Measurements from ENCODE around the gene TNIK. TPM values are rescaled to one million over a fixed set of nuclear protein-coding genes. Genes with fewer than 3 reads are reported as not detected.
A peak's percentile ranks its signal among the peaks of the same experiment; 100 is the strongest.

TNIK gene
- total and polyA plus RNA-seq, 8 donors: 2.1 to 40.2 (median 10.1) TPM

GRCh38 chr3:171269542-171269941 lies 190.7 kb downstream of the TNIK start:
- DNase-seq: no peak
- H3K27me3 ChIP-seq: no peaks in the 10 kb centered on the region
- intact Hi-C loops (cut with DNase I; ENCODE audit: low total_unique reads): no loop called here
- TF ChIP-seq POLR2AphosphoS5 (IDR thresholded peaks at IDR 0.05): no peak
- TF ChIP-seq CTCF (IDR thresholded peaks at IDR 0.05): no peak
- no peak for TF ChIP-seq EP300 (IDR thresholded peaks at IDR 0.05)
- no peak for TF ChIP-seq POLR2A (IDR thresholded peaks at IDR 0.05)
- no peak overlapping the region for H3K4me3 ChIP-seq
- no peaks in the 10 kb centered on the region for H3K36me3 ChIP-seq
- no peaks in the 10 kb centered on the region for H3K9me3 ChIP-seq
- H3K4me1 ChIP-seq: peaks cover 0 to 41% (median 20%) of the 10 kb centered on the region in 4 donors
- no peak overlapping the region for H3K27ac ChIP-seq

- peaks cover 0 to 41% (median 20%) of the 10 kb centered on the region in 4 donors for H3K4me1 ChIP-seq
- intact Hi-C loops (cut with DNase I; ENCODE audit: low total_unique reads): no loop called here
- 70 to 89% (median 79%) methylated on average over 1 of the region's 1 CpG for WGBS, 5 donors
- TF ChIP-seq CTCF (IDR thresholded peaks at IDR 0.05): no peak
- TF ChIP-seq POLR2AphosphoS5 (IDR thresholded peaks at IDR 0.05): no peak
- TF ChIP-seq EP300 (IDR thresholded peaks at IDR 0.05): no peak
- TF ChIP-seq POLR2A (IDR thresholded peaks at IDR 0.05): no peak
- no peaks in the 10 kb centered on the region for H3K27me3 ChIP-seq
- no peaks in the 10 kb centered on the region for H3K9me3 ChIP-seq
- H3K36me3 ChIP-seq: no peaks in the 10 kb centered on the region
- no peak overlapping the region for H3K27ac ChIP-seq
- no peak overlapping the region for H3K4me3 ChIP-seq
- no peak for DNase-seq
These were observed 191.5 kb downstream of the TNIK start for GRCh38 chr3:171268677-171269076.

GRCh38 chr3:171267104-171267503 lies 193.1 kb downstream of the TNIK start:
- WGBS, 5 donors: 21 to 26% (median 24%) methylated on average over 1 of the region's 1 CpG
- peak overlapping the region in 2 of 5 donors; percentile 17 to 61 for H3K27ac ChIP-seq
- no peak for TF ChIP-seq POLR2AphosphoS5 (IDR thresholded peaks at IDR 0.05)
- TF ChIP-seq POLR2A (IDR thresholded peaks at IDR 0.05): no peak
- no peak for TF ChIP-seq EP300 (IDR thresholded peaks at IDR 0.05)
- TF ChIP-seq CTCF (IDR thresholded peaks at IDR 0.05): no peak

GRCh38 chr3:171266740-171267073 lies 193.5 kb downstream of the TNIK start:
- TF ChIP-seq EP300 (IDR thresholded peaks at IDR 0.05) (no peak), POLR2AphosphoS5 (IDR thresholded peaks at IDR 0.05) (no peak), CTCF (IDR thresholded peaks at IDR 0.05) (no peak), POLR2A (IDR thresholded peaks at IDR 0.05) (no peak)
- peaks cover 0 to 42% (median 23%) of the 10 kb centered on the region in 4 donors for H3K4me1 ChIP-seq
- H3K4me3 ChIP-seq: no peak overlapping the region
- H3K27ac ChIP-seq: peak overlapping the region in 2 of 5 donors; percentile 17 to 61
- no peaks in the 10 kb centered on the region for H3K36me3 ChIP-seq
- intact Hi-C loops (cut with DNase I; ENCODE audit: low total_unique reads): no loop called here
- H3K27me3 ChIP-seq: no peaks in the 10 kb centered on the region
- H3K9me3 ChIP-seq: no peaks in the 10 kb centered on the region
- 43 to 64% (median 53%) methylated on average over 1 of the region's 1 CpG for WGBS, 5 donors
- no peak for DNase-seq

More at GRCh38 chr3:171267104-171267503, 193.1 kb downstream of the TNIK start:
- H3K36me3 ChIP-seq: no peaks in the 10 kb centered on the region
- H3K4me3 ChIP-seq: no peak overlapping the region
- intact Hi-C loops (cut with DNase I; ENCODE audit: low total_unique reads): no loop called here
- DNase-seq: no peak
- no peaks in the 10 kb centered on the region for H3K9me3 ChIP-seq
- H3K4me1 ChIP-seq: peaks cover 0 to 41% (median 22%) of the 10 kb centered on the region in 4 donors
- no peaks in the 10 kb centered on the region for H3K27me3 ChIP-seq

Measured in stomach (tissue), 9 donors.